HepG2 (cell line): Measurements from ENCODE around the gene PRPF38A.

Experiments used
- CTCF ChIP-seq: sonication (generic); formaldehyde crosslinking; IDR thresholded peaks from 2 replicates; pipeline ENCODE4 v1.5.0; 2020; ENCODE audit warnings: mild to moderate bottlenecking, missing genetic modification reagents, moderate library complexity
- RXRB ChIP-seq: IDR thresholded peaks from 2 replicates; pipeline ENCODE4 v1.6.1; 2016; ENCODE audit warnings: borderline replicate concordance, missing genetic modification reagents, missing compliant biosample characterization

- TF ChIP-seq CTCF (peak; percentile 21; the same call in 1 of the 2 replicates), RXRB (CRISPR knock-in tag) (no peak)
Measured at GRCh38 chr1:52365746-52366516, 38.5 kb upstream of the PRPF38A start, which contains the start of gene CC2D1B.
